Measurements from ENCODE around the gene PRRC1. TPM values are rescaled to one million over a fixed set of nuclear protein-coding genes. Genes with fewer than 3 reads are reported as not detected.

Gene PRRC1
- total RNA-seq, 1 experiment from 2014 or later: 53.2 TPM

- no peak overlapping the region for H3K4me2 ChIP-seq (ENCODE audit: low read length)
- no peak overlapping the region for H3K27ac ChIP-seq (ENCODE audit: low read depth, low read length)
- POLR2A ChIA-PET: no interaction called here
- RAD21 ChIA-PET (ENCODE audit: low non-redundant PET in 1 of 2, low total read pairs in 2 of 2, uncharacterized antibody in 2 of 2, unreplicated experiment in 2 of 2): no interaction called here
- no peak for ATAC-seq
- intact Hi-C loops (cut with micrococcal nuclease): no loop called here
- CTCF ChIA-PET: no interaction called here
- no peaks in the 10 kb centered on the region for H3K36me3 ChIP-seq (ENCODE audit: control insufficient read depth in 1 of 2, insufficient read depth in 2 of 2, low read length in 2 of 2)
- H3K9me3 ChIP-seq (ENCODE audit: control insufficient read depth in 1 of 2, insufficient read depth in 1 of 2, low read depth in 1 of 2, low read length in 2 of 2): no peaks in the 10 kb centered on the region
- H3K9me2 ChIP-seq (ENCODE audit: insufficient read depth): no peaks in the 10 kb centered on the region
- H3K79me2 ChIP-seq (ENCODE audit: insufficient read depth, low read length): no peaks in the 10 kb centered on the region
- no peak overlapping the region for H3K9ac ChIP-seq (ENCODE audit: low read length)
- no TSS peak for BruUV-seq (replicated peaks)
- no peak for DNase-seq (ENCODE audit: low read depth, low spot score)
- TF ChIP-seq POLR2A (IDR thresholded peaks at IDR 0.05; ENCODE audit: borderline replicate concordance, extremely low read depth, insufficient read depth, insufficient read length): no peak
- TF ChIP-seq CEBPB (IDR thresholded peaks at IDR 0.05; ENCODE audit: low read depth): no peak
- no peak for TF ChIP-seq RAD21 (IDR thresholded peaks at IDR 0.05; ENCODE audit: low read depth)
- TF ChIP-seq JUND (IDR thresholded peaks at IDR 0.05): no peak
- no peak for TF ChIP-seq TCF7L2 (IDR thresholded peaks at IDR 0.05; ENCODE audit: borderline replicate concordance, extremely low read depth, insufficient read depth, insufficient read length)
- no peak for TF ChIP-seq REST (IDR thresholded peaks at IDR 0.05; ENCODE audit: low read depth)
- no peak for TF ChIP-seq SRF (IDR thresholded peaks at IDR 0.05; ENCODE audit: low read depth)
- TF ChIP-seq YY1 (IDR thresholded peaks at IDR 0.05; ENCODE audit: extremely low read depth, insufficient replicate concordance, low read depth, low read length): no peak
- H3K27me3 ChIP-seq (ENCODE audit: insufficient read depth, low read length): no peaks in the 10 kb centered on the region
- H3K4me1 ChIP-seq (ENCODE audit: control insufficient read depth in 1 of 2, insufficient read depth in 2 of 2, low read length in 2 of 2): no peaks in the 10 kb centered on the region
- no peak overlapping the region for H3K4me3 ChIP-seq (replicated peaks in 1 of 2; ENCODE audit: low read depth in 1 of 2, low read length in 2 of 2)
- H2AFZ ChIP-seq (ENCODE audit: low read depth, low read length, poor library complexity, severe bottlenecking): no peak overlapping the region
- H4K20me1 ChIP-seq (ENCODE audit: insufficient read depth): no peaks in the 10 kb centered on the region
Observed at GRCh38 chr5:127601111-127601510, 83.7 kb downstream of the PRRC1 start.

All from HCT116 (cell line).